Ishikawa (cell line): ENCODE measurements around the gene HAUS1.

Experiments
- CEBPB ChIP-seq: IDR thresholded peaks from 2 replicates; pipeline ENCODE4 v1.6.1; 2012
- CREB1 ChIP-seq: IDR thresholded peaks from 2 replicates; pipeline ENCODE4 v1.6.1; 2012; ENCODE audit warnings: low read depth
- EGR1 ChIP-seq: IDR thresholded peaks from 2 replicates; pipeline ENCODE4 v1.6.1; 2012
- EP300 ChIP-seq: IDR thresholded peaks from 2 replicates; pipeline ENCODE4 v1.6.1; 2012; ENCODE audit warnings: borderline replicate concordance
- FOXM1 ChIP-seq: IDR thresholded peaks from 2 replicates; pipeline ENCODE4 v1.6.1; 2012; ENCODE audit warnings: low read depth, borderline replicate concordance
- MAX ChIP-seq: IDR thresholded peaks from 2 replicates; pipeline ENCODE4 v1.6.1; 2012
- NFIC ChIP-seq: IDR thresholded peaks from 2 replicates; pipeline ENCODE4 v1.6.1; 2012
- RAD21 ChIP-seq: IDR thresholded peaks from 2 replicates; pipeline ENCODE4 v1.6.1; 2012; ENCODE audit warnings: low read depth
- REST ChIP-seq: IDR thresholded peaks from 2 replicates; pipeline ENCODE4 v1.6.1; 2012; ENCODE audit warnings: low read depth, mild to moderate bottlenecking
- TAF1 ChIP-seq: IDR thresholded peaks from 2 replicates; pipeline ENCODE4 v1.6.1; 2012; ENCODE audit warnings: low read depth, mild to moderate bottlenecking
- TCF12 ChIP-seq: IDR thresholded peaks from 2 replicates; pipeline ENCODE4 v1.6.1; 2012; ENCODE audit warnings: low read depth
- TEAD4 ChIP-seq: IDR thresholded peaks from 2 replicates; pipeline ENCODE4 v1.6.1; 2012
- USF1 ChIP-seq: IDR thresholded peaks from 2 replicates; pipeline ENCODE4 v1.6.1; 2012
- YY1 ChIP-seq: IDR thresholded peaks from 2 replicates; pipeline ENCODE4 v1.6.1; 2012; ENCODE audit warnings: low read depth
- ZBTB7A ChIP-seq: IDR thresholded peaks from 2 replicates; pipeline ENCODE4 v1.6.1; 2012; ENCODE audit warnings: low read depth

HAUS1 gene

DNA sequence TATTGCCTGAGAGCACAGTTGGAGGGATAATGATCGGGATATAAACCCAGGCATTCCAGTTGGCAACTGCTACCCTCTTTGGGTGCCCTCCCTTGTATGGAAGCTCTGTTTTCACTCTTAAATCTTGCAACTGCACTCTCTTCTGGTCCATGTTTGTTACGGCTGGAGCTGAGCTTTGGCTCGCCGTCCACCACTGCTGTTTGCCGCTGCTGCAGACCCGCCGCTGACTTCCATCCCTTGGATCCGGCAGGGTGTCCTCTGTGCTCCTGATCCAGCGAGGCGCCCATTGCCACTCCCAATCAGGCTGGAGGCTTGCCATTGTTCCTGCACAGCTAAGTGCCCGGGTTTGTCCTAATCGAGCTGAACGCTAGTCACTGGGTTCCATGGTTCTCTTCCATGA is 60.7 kb downstream of the HAUS1 start:
- no peak for TF ChIP-seq TEAD4
- no peak for TF ChIP-seq FOXM1
- no peak for TF ChIP-seq EGR1
- no peak for TF ChIP-seq RAD21
- no peak for TF ChIP-seq REST
- TF ChIP-seq YY1, result no peak
- no peak for TF ChIP-seq MAX
- no peak for TF ChIP-seq EP300
- no peak for TF ChIP-seq ZBTB7A
- no peak for TF ChIP-seq TCF12
- no peak for TF ChIP-seq CREB1
- no peak for TF ChIP-seq CEBPB
- TF ChIP-seq USF1, result no peak
- no peak for TF ChIP-seq NFIC
- no peak for TF ChIP-seq TAF1

DNA sequence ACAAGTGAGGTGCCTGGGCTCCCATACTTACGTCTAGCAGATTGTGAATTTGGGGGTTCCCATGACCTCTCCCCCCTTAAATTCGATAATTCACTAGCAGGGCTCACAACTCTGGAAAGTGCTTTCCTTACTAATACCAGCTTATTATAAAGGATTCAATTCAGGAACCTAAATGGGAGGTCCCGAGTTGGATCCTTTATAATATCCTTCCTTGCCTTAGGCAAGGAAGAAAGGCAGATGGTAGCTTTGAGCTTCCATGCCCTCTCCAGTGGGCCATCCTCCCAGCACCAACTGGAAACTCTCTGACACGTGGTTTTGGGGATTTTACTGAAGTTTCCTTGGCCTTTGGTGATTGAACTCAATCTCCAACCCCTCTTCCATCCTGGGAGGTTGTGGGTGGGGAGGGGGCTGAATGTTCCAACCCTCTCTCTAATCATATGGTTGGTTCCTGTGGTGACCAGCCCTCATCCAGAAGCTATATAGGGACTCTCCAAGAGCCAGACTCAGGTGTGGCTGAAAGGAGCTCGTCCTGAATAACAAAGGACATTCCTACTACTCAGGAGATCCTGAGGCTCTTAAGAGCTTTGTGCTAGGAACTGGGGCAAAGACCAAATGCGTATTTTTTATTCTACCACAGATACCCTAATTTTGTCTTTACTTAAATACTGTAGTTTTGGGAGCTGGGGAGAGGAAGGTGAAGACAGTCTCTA is 62.2 kb downstream of the HAUS1 start:
- TF ChIP-seq EGR1 (no peak), USF1 (no peak), TAF1 (no peak), REST (no peak), EP300 (no peak), CREB1 (no peak), TCF12 (no peak), YY1 (no peak), FOXM1 (no peak), CEBPB (no peak), RAD21 (no peak), TEAD4 (no peak), NFIC (no peak)

DNA sequence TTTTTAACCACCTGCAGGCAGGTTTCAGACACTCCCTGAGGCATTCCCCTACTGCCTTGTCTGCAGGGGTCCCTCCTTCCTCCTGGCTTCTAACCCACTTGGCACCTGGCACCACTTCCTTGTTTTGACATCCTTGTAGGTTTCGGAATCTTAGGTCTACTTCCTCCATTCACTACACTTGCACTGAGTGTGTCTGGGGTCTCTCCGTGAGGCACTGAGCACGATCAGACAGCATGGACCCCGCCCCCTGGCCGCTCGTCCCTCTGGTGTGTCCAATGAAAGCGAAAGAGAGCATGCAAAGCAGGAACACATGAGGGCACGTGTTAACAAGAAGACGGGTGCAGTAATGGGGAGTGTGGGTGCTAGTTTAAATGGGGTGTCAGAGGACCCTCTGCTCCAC is 63.8 kb downstream of the HAUS1 start:
- no peak for TF ChIP-seq TCF12
- TF ChIP-seq MAX, result no peak
- no peak for TF ChIP-seq CEBPB
- no peak for TF ChIP-seq ZBTB7A
- TF ChIP-seq TEAD4, result no peak
- no peak for TF ChIP-seq USF1
- no peak for TF ChIP-seq RAD21
- no peak for TF ChIP-seq YY1
- no peak for TF ChIP-seq FOXM1
- no peak for TF ChIP-seq EP300
- TF ChIP-seq EGR1, result no peak
- TF ChIP-seq CREB1, result no peak
- TF ChIP-seq TAF1, result no peak
- TF ChIP-seq NFIC, result no peak

GRCh38 chr18:46169464-46169941 is 65.3 kb downstream of the HAUS1 start:
- TF ChIP-seq FOXM1, result no peak
- no peak for TF ChIP-seq ZBTB7A
- TF ChIP-seq MAX, result peak; percentile 56

DNA sequence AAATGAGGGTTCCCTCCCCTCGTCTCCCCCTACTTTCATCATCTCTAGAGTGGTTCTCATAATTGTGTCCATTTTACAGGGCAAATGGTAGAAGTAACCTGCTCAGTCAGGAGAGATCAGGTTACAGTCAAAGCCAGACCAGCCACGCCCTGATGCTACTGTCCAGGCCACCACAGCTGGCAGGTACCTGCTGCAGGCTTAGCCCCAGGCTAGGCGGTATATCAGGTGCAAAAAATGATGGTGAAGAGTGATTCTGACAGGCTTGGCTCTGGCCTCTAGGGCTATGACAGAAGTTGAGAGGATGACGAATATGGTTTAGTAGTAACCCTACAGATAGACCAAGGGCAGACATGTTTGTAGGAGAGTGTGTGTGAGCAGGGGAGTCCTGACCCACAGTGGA is 67.1 kb downstream of the HAUS1 start:
- TF ChIP-seq TCF12 (no peak), EP300 (no peak), FOXM1 (no peak), TAF1 (no peak), REST (no peak), USF1 (no peak), CEBPB (no peak), RAD21 (no peak)
